ENCODE results near the gene USP30.
A peak's percentile ranks its signal among the peaks of the same experiment; 100 is the strongest.

The USP30 gene

DNA sequence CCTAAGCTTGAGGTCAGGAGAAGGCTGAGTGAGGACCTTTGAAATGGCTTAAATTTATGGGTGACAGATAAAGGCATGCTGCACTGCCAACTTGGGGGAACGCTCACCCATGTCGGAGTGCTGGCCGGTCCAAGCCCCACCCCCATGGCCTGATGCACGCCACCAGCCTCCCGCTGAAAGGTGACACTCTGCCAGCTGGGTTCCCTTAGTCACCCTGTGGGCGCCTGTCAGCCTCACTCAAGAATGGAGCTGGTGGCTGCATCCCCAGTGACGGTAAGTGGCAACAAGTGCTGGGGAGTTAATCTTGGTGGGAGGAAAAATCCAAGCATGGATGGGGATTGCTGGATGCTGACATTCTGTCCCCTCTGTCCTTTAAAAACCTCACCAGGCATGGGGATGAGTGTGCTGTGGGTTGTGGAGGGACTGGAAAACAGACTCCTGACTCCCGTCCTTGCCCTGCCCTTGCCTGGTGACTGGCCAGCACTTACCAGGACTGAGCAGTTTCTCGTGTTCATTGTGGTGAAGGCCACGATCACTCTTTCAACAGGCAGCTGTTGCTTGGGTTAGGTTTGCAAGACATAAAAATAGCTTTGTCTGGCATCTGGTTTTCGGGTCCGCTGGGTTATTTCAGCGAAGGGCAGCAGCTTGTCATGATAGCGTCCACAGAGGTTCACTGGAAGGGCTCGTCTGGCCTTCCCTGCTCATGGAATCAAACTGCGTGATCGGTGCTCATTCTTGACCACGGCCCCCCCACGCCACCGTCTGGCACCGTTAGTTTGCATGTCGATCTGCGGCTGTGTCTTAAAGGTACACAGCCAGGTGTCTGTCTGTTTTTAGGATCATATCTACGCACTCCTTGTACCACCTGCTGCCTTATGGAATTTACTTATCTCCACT, 79.0 kb downstream of the USP30 start:
- no peak for DNase-seq (ENCODE audit: low read depth, low spot score)
- in situ Hi-C loops (cut with HindIII; ENCODE audit: low sequenced_read_pairs) = no loop called here
- TF ChIP-seq, protein P1, sequence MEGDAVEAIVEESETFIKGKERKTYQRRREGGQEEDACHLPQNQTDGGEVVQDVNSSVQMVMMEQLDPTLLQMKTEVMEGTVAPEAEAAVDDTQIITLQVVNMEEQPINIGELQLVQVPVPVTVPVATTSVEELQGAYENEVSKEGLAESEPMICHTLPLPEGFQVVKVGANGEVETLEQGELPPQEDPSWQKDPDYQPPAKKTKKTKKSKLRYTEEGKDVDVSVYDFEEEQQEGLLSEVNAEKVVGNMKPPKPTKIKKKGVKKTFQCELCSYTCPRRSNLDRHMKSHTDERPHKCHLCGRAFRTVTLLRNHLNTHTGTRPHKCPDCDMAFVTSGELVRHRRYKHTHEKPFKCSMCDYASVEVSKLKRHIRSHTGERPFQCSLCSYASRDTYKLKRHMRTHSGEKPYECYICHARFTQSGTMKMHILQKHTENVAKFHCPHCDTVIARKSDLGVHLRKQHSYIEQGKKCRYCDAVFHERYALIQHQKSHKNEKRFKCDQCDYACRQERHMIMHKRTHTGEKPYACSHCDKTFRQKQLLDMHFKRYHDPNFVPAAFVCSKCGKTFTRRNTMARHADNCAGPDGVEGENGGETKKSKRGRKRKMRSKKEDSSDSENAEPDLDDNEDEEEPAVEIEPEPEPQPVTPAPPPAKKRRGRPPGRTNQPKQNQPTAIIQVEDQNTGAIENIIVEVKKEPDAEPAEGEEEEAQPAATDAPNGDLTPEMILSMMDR (IDR thresholded peaks at IDR 0.05; ENCODE audit: low read depth, low read length) = no peak
- H3K4me3 ChIP-seq (ENCODE audit: low read depth, low read length) = no peak overlapping the region

- H3K4me3 ChIP-seq (ENCODE audit: low read depth, low read length) = no peak overlapping the region
- in situ Hi-C loops (cut with HindIII; ENCODE audit: low sequenced_read_pairs) = no loop called here
- TF ChIP-seq, protein P1 (IDR thresholded peaks at IDR 0.05; ENCODE audit: low read depth, low read length) = peak; percentile 58
- no peak for DNase-seq (ENCODE audit: low read depth, low spot score)
These were observed 82.0 kb downstream of the USP30 start for GRCh38 chr12:109134186-109134917.

DNA sequence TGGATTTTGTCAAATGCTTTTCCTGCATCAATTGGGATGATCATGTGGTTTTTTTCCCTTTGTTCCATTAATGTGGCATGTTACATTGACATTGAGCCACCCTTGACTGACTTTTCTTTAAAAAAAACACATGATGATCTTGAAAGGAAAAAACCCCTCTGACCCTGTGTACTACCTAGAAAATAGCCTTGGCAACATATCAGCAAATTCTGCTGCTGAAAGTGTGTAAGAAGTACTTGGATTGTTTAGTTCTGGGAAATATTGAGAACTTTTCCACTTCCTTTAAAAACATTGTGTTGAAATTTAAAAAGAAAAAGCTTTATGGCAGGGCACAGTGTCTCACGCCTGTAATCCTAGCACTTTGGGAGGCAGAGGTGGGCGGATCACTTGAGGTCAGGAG, 84.7 kb downstream of the USP30 start:
- TF ChIP-seq, protein P1 (IDR thresholded peaks at IDR 0.05; ENCODE audit: low read depth, low read length) = no peak
- in situ Hi-C loops (cut with HindIII; ENCODE audit: low sequenced_read_pairs) = no loop called here

More for the DNA sequence above, 84.7 kb downstream of the USP30 start:
- no peak overlapping the region for H3K4me3 ChIP-seq (ENCODE audit: low read depth, low read length)
- no peak for DNase-seq (ENCODE audit: low read depth, low spot score)
